GM12891 (cell line): ENCODE data around the gene TSFM.

Experiments
- DNase-seq: peaks from one replicate; pipeline ENCODE4 v3.0.0; 2011; ENCODE audit warnings: low spot score; ENCODE audit not compliant: insufficient read length
- FAIRE-seq: peaks from 2 replicates; lab custom pipeline; 2011; peaks lifted over from hg19 to GRCh38; lab: Jason Lieb, UNC
- PAX5 ChIP-seq: IDR thresholded peaks from 2 replicates; pipeline ENCODE4 v1.6.1; 2011; ENCODE audit warnings: low read length, moderate library complexity, mild to moderate bottlenecking; ENCODE audit not compliant: insufficient read depth, severe bottlenecking
- POLR2A ChIP-seq: IDR thresholded peaks from 2 replicates; pipeline ENCODE4 v1.6.1; 2011; ENCODE audit warnings: low read depth, low read length, control low read depth
- POLR2AphosphoS5 ChIP-seq: IDR thresholded peaks from 2 replicates; pipeline ENCODE4 v1.6.1; 2011; ENCODE audit warnings: low read depth, low read length, control low read depth
- POU2F2 ChIP-seq: IDR thresholded peaks from 2 replicates; pipeline ENCODE4 v1.6.1; 2011; ENCODE audit warnings: low read depth, mild to moderate bottlenecking, control low read depth, low read length, moderate library complexity
- SPI1 ChIP-seq: IDR thresholded peaks from 2 replicates; pipeline ENCODE4 v1.6.1; 2011; ENCODE audit warnings: low read depth, low read length, control low read depth
- TAF1 ChIP-seq: IDR thresholded peaks from 2 replicates; pipeline ENCODE4 v1.6.1; 2011; ENCODE audit warnings: low read depth, low read length, control low read depth

Gene TSFM

DNA sequence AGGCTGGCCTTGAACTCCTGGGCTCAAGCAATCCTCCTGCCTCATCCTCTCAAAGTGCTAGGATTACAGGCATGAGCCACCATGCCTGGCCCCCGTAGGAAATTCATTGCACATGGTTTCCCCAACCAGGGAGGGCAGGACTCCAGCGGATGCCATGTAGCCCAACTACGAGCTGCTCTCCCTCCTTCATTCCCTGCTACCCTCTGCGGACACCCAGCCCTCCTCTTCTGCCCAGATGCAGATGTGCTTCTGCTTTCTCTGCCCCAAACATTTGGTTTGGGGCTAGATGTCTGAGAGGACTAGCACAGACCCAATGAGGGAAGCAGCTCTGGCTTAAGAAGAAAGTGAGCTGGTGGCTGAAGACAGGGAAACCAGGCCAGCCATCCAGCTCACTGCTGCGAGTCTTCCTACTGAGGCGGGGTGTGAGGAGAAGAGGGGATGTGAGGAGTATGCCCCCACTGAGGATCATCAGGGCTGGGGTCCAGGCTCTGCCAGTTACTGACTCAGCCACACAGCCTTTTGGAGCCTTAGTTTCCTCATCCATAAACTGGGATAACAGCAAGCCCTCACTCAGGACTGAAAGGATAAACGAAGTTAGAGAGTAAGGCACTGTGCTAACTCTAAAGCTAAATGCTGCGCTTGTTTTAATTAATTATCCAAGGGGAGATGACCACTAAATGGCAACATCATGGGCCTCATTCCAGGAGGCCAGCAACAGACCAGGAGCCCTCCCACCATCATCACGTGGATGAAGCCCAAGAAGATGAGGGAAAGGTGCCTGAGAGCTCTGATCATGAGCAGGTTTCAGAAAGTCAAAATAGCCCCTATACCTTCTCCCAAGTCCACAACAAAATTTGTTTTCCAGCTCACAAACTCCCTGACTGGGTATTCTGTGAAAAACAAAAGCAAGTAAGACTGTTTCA, 53.0 kb downstream of the TSFM start:
- DNase-seq (no peak), FAIRE-seq (no peak)
- no peak for TF ChIP-seq POU2F2
- TF ChIP-seq TAF1, result no peak
- no peak for TF ChIP-seq PAX5
- TF ChIP-seq SPI1, result no peak
- no peak for TF ChIP-seq POLR2A
- no peak for TF ChIP-seq POLR2AphosphoS5

DNA sequence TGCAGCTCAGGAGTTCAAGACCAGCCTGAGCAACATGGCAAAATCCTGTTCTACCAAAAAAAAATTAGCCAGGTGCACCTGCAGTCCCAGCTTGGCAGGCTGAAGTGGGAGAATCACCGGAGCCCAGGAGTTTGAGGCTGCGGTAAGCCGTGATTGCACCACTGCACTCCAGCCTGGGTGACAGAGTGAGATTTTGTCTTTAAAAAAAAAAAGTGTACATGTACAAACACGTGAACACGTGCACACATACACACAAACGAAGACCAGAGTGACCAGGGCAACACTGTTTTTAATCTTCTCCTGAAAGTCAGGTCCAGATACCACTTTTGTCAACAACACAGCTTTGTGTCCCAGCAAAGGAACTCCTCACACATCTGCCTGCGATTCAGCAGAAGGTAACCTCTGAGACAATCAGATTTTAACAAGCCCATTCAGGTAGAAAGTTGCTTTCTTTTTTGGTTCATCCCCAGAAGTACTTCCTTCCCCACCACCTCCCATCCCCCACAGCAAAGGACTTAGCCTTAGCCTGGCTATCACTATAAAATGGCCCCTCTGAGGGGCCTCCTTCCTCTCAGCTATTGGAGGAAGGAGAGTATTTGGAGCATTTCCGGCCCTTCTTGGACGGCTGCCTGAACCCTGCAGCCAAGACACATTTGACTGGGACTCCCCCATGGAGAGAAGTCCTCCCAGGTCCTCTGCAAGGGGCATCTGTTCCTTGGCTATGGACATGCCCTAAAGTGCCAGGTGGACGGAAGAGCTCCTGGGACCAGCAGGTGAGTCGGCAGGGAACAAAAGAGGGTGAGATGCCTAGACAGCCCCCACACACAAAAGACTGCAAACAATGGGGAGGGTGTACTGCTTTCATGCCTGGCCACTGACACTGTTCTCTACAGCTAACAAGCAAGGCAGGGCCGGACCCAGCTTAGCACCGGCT, 54.1 kb downstream of the TSFM start:
- peak; percentile 38 for FAIRE-seq
- TF ChIP-seq POLR2A (no peak), SPI1 (peak; percentile 8; the same call in 1 of the 2 replicates), TAF1 (no peak), POU2F2 (0 out of 2 replicates have a peak, but pooled peaks have one; percentile 43)
- peak; percentile 39 for DNase-seq

- DNase-seq (no peak), FAIRE-seq (peak; percentile 23)
- TF ChIP-seq POU2F2 (no peak), SPI1 (no peak), TAF1 (no peak), POLR2AphosphoS5 (no peak), POLR2A (no peak)
Observed at GRCh38 chr12:57837864-57838562, 55.4 kb downstream of the TSFM start.

DNA sequence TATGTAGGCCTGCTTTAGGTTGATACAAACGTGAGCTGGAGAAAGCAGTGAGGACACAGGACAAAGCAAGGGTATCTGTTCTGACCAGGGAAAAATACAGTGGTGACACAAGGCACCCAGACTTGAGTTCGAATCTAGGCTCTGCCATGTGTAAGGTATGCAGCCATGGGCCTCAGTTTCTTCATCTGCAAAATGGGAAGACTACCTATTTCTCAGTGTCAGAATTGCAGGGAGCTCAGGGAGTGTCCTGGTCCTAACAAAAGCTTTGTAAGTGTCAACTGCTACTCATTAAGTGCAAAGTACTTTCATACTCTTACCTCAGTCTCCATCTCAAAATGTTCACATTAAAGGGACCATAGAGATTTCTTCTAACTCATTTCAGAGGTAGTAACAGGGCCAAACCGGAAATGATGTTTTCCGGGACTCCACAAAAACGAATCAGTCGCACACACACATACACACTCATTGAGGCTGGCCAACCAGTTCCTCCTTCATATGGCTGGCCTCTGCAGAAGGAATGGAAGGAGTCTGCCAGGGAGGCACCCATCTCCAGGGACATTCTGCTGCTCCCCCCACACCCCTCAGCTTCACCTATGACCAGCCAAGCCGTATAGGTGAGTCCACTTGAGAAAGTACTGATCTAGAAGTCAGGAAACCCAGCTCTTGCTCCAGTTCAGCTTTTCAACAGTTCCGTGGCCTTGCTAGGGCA, 56.2 kb downstream of the TSFM start:
- TF ChIP-seq SPI1, result peak; percentile 62
- no peak for TF ChIP-seq TAF1
- TF ChIP-seq PAX5, result no peak
- TF ChIP-seq POU2F2, result no peak
- TF ChIP-seq POLR2A, result no peak
- TF ChIP-seq POLR2AphosphoS5, result no peak
- DNase-seq (no peak), FAIRE-seq (peak; percentile 31)

DNA sequence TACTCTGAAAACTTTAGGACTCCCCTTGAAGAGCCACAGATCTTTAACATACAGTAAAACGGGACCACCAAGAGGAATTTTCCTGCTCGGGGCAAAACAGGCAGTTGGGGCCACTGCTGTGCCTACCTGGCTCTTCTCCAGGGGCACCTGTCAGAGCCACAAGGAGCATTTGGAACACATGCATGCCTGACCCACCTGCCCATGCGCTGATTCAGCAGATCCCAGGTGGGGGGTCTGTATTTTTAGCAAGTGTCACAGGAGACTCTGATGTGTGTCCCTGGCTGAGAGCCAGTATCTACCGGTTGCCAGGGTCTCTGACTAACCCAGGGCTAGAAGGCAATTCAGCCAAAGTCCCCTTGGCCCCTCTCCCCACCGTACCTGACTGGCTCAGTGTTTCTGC, 57.4 kb downstream of the TSFM start:
- TF ChIP-seq TAF1 (no peak), POLR2AphosphoS5 (no peak), POU2F2 (no peak), SPI1 (no peak), PAX5 (no peak), POLR2A (no peak)
- FAIRE-seq (no peak), DNase-seq (no peak)

GRCh38 chr12:57840726-57841125, 58.1 kb downstream of the TSFM start:
- no peak for TF ChIP-seq TAF1
- no peak for TF ChIP-seq SPI1
- no peak for TF ChIP-seq POLR2AphosphoS5
- TF ChIP-seq PAX5, result no peak
- TF ChIP-seq POLR2A, result no peak
- no peak for TF ChIP-seq POU2F2
- DNase-seq, result no peak
- FAIRE-seq, result no peak

GRCh38 chr12:57841445-57841844, 58.9 kb downstream of the TSFM start:
- no peak for TF ChIP-seq POLR2AphosphoS5
- no peak for TF ChIP-seq SPI1
- TF ChIP-seq PAX5, result no peak
- no peak for TF ChIP-seq POU2F2
- TF ChIP-seq TAF1, result no peak
- no peak for TF ChIP-seq POLR2A
- FAIRE-seq (no peak), DNase-seq (no peak)

GRCh38 chr12:57842342-57843294, 60.0 kb downstream of the TSFM start:
- FAIRE-seq (no peak), DNase-seq (no peak)
- TF ChIP-seq POLR2A (no peak), SPI1 (no peak), PAX5 (no peak), POU2F2 (no peak), TAF1 (no peak), POLR2AphosphoS5 (no peak)
